Common myeloid progenitor, CD34-positive (primary cell): ENCODE measurements around the gene TNFRSF18.

ENCODE experiments used
- CTCF ChIA-PET: fragments of 350-600 bp; sonication (Branson Sonifier 250); formaldehyde crosslinking; loops from one replicate; lab custom pipeline; 2021; ENCODE audit warnings: antibody characterized with exemption; lab: Charles Lee
- POLR2A ChIA-PET: fragments of 350-600 bp; sonication (Branson Sonifier 250); formaldehyde crosslinking; loops from one replicate; lab custom pipeline; 2021; ENCODE audit warnings: antibody characterized with exemption; lab: Charles Lee
- DNase-seq, 3 donors: peaks; one replicate each; pipeline versions ENCODE4 v3.0.0 to v3.0.0-alpha.2; 2013
- H3K27ac ChIP-seq, 2 experiments: 1 replicate in 1 of 2; 2 replicates in 1 of 2; pipeline ENCODE4 v1.7.0; 2013; ENCODE audit warnings: inconsistent platforms in 2 of 2, low read length in 2 of 2, mild to moderate bottlenecking in 2 of 2, low read depth in 1 of 2, moderate library complexity in 1 of 2; ENCODE audit not compliant: severe bottlenecking in 2 of 2, insufficient read depth in 1 of 2, poor library complexity in 1 of 2
- H3K27me3 ChIP-seq, 5 experiments: replicated peaks in 2 of 5; 1 replicate in 3 of 5; 2 replicates in 2 of 5; pipeline versions ENCODE4 v1.6.1 to v1.7.0; 2013; ENCODE audit warnings: low read length in 4 of 5, mild to moderate bottlenecking in 2 of 5, moderate library complexity in 2 of 5, inconsistent platforms in 1 of 5; ENCODE audit not compliant: insufficient read depth in 5 of 5, control insufficient read depth in 4 of 5
- H3K36me3 ChIP-seq, 4 experiments: 1 replicate in 2 of 4; 2 replicates in 2 of 4; pipeline versions ENCODE4 v1.6.1 to v1.7.0; 2013; ENCODE audit warnings: low read length in 3 of 4, control low read depth in 1 of 4, mild to moderate bottlenecking in 1 of 4; ENCODE audit not compliant: control insufficient read depth in 4 of 4, insufficient read depth in 4 of 4
- H3K4me1 ChIP-seq, 4 experiments: 1 replicate in 3 of 4; 2 replicates in 1 of 4; pipeline versions ENCODE4 v1.6.1 to v1.7.1; 2013; ENCODE audit warnings: low read length in 3 of 4, mild to moderate bottlenecking in 3 of 4, control low read depth in 1 of 4, inconsistent platforms in 1 of 4, moderate library complexity in 1 of 4; ENCODE audit not compliant: control insufficient read depth in 4 of 4, insufficient read depth in 4 of 4; ENCODE audit errors: control extremely low read depth in 1 of 4
- H3K4me3 ChIP-seq, 7 experiments: 1 replicate in 4 of 7; 2 replicates in 3 of 7; pipeline versions ENCODE4 v1.5.1 to v1.7.0; 2013; ENCODE audit warnings: mild to moderate bottlenecking in 7 of 7, low read length in 6 of 7, moderate library complexity in 6 of 7, inconsistent platforms in 2 of 7, low read depth in 2 of 7, control low read depth in 1 of 7; ENCODE audit not compliant: insufficient read depth in 4 of 7, control insufficient read depth in 1 of 7; ENCODE audit errors: extremely low read depth in 1 of 7
- H3K9me3 ChIP-seq, 5 experiments: 1 replicate in 4 of 5; 2 replicates in 1 of 5; pipeline versions ENCODE4 v1.6.1 to v1.7.1; 2013; ENCODE audit warnings: low read length in 4 of 5, mild to moderate bottlenecking in 2 of 5, inconsistent platforms in 1 of 5, low read depth in 1 of 5, moderate library complexity in 1 of 5; ENCODE audit not compliant: control insufficient read depth in 4 of 5, insufficient read depth in 2 of 5; ENCODE audit errors: control extremely low read depth in 1 of 5
- WGBS: methylation state at CpG from one replicate; pipeline ENCODE4 v1.1.5; 2013; ENCODE audit not compliant: insufficient coverage; 5-methylcytosine and 5-hydroxymethylcytosine counted together

The TNFRSF18 gene

GRCh38 chr1:1245178-1245816, 38.9 kb upstream of the TNFRSF18 start:
- Histone ChIP-seq H3K36me3 (no peaks in the 10 kb centered on the region), H3K4me1 (peaks cover 0 to 10% (median 3%) of the 10 kb centered on the region in 4 experiments), H3K27me3 (peaks cover 0 to 41% (median 6%) of the 10 kb centered on the region in 5 experiments), H3K9me3 (no peaks in the 10 kb centered on the region), H3K27ac (no peak overlapping the region), H3K4me3 (no peak overlapping the region)
- DNase-seq = peak in 1 of 3 donors; percentile 26
- ChIA-PET CTCF (interaction anchor here (2.2 kb wide), 1 partner anchor 123 kb away, joined by 9 read pairs; no protein-coding TSS in a partner anchor), POLR2A (no interaction called here)
- WGBS = 87% methylated on average over 18 of the region's 23 CpGs

GRCh38 chr1:1244192-1244811, 37.9 kb upstream of the TNFRSF18 start:
- no peak overlapping the region for H3K27ac ChIP-seq
- 92% methylated on average over 15 of the region's 30 CpGs for WGBS
- ChIA-PET CTCF (interaction anchor here (1.4 kb wide), 1 partner anchor 123 kb away, joined by 3 read pairs; no protein-coding TSS in a partner anchor), POLR2A (no interaction called here)
- no peaks in the 10 kb centered on the region for H3K36me3 ChIP-seq
- peaks cover 0 to 51% (median 6%) of the 10 kb centered on the region in 5 experiments for H3K27me3 ChIP-seq
- DNase-seq = no peak
- peaks cover 0 to 10% (median 3%) of the 10 kb centered on the region in 4 experiments for H3K4me1 ChIP-seq
- no peaks in the 10 kb centered on the region for H3K9me3 ChIP-seq
- no peak overlapping the region for H3K4me3 ChIP-seq

GRCh38 chr1:1243807-1244191, 37.4 kb upstream of the TNFRSF18 start:
- H3K4me1 ChIP-seq = peaks cover 0 to 10% (median 3%) of the 10 kb centered on the region in 4 experiments
- CTCF ChIA-PET = interaction anchor here (1.4 kb wide), 1 partner anchor 123 kb away, joined by 3 read pairs; no protein-coding TSS in a partner anchor
- DNase-seq = no peak
- H3K27me3 ChIP-seq = peaks cover 0 to 56% (median 6%) of the 10 kb centered on the region in 5 experiments
- no peak overlapping the region for H3K4me3 ChIP-seq
- WGBS = 97% methylated on average over 16 of the region's 23 CpGs
- H3K9me3 ChIP-seq = no peaks in the 10 kb centered on the region
- POLR2A ChIA-PET = no interaction called here
- no peaks in the 10 kb centered on the region for H3K36me3 ChIP-seq
- H3K27ac ChIP-seq = no peak overlapping the region

GRCh38 chr1:1243266-1243660, 36.9 kb upstream of the TNFRSF18 start:
- ChIA-PET CTCF (interaction anchor here (0.8 to 1.4 kb wide), 2 partner anchors 12 to 122 kb away, joined by 3 read pairs; no protein-coding TSS in a partner anchor), POLR2A (no interaction called here)
- H3K4me3 ChIP-seq = no peak overlapping the region
- WGBS = 95% methylated on average over 21 of the region's 23 CpGs
- H3K4me1 ChIP-seq = peaks cover 0 to 10% (median 3%) of the 10 kb centered on the region in 4 experiments
- DNase-seq = no peak
- no peaks in the 10 kb centered on the region for H3K9me3 ChIP-seq
- no peaks in the 10 kb centered on the region for H3K36me3 ChIP-seq
- H3K27ac ChIP-seq = no peak overlapping the region
- peaks cover 0 to 57% (median 6%) of the 10 kb centered on the region in 5 experiments for H3K27me3 ChIP-seq

- no peak for DNase-seq
- H3K9me3 ChIP-seq = no peaks in the 10 kb centered on the region
- peaks cover 0 to 57% (median 5%) of the 10 kb centered on the region in 5 experiments for H3K27me3 ChIP-seq
- H3K4me3 ChIP-seq = no peak overlapping the region
- ChIA-PET POLR2A (no interaction called here), CTCF (interaction anchor here (0.8 to 1.0 kb wide), 3 partner anchors 8 to 120 kb away, joined by 3 to 4 read pairs (median 4); no protein-coding TSS in a partner anchor)
- H3K4me1 ChIP-seq = peaks cover 0 to 10% (median 3%) of the 10 kb centered on the region in 4 experiments
- H3K27ac ChIP-seq = no peak overlapping the region
- no peaks in the 10 kb centered on the region for H3K36me3 ChIP-seq
- 96% methylated on average over 35 of the region's 41 CpGs for WGBS
Measured at GRCh38 chr1:1242461-1243265, 36.3 kb upstream of the TNFRSF18 start.

GRCh38 chr1:1241588-1242219, 35.3 kb upstream of the TNFRSF18 start:
- DNase-seq = no peak
- H3K9me3 ChIP-seq = no peaks in the 10 kb centered on the region
- H3K27me3 ChIP-seq = peaks cover 0 to 50% (median 0%) of the 10 kb centered on the region in 5 experiments
- H3K27ac ChIP-seq = no peak overlapping the region
- ChIA-PET POLR2A (no interaction called here), CTCF (interaction anchor here (0.5 to 1.7 kb wide), 4 partner anchors 9 to 417 kb away, joined by 3 to 4 read pairs (median 4); no protein-coding TSS in a partner anchor)
- 95% methylated on average over 21 of the region's 26 CpGs for WGBS
- H3K36me3 ChIP-seq = no peaks in the 10 kb centered on the region
- H3K4me3 ChIP-seq = no peak overlapping the region
- H3K4me1 ChIP-seq = peaks cover 0 to 5% (median 3%) of the 10 kb centered on the region in 4 experiments
